Effector memory CD8-positive, alpha-beta T cell (primary cell): ENCODE data around the gene ARHGAP27.
"Not testable (repeated sequence)": the region's sequence is repeated elsewhere in the genome, so short reads cannot be mapped to it uniquely, and the experiment has no call there.

Experiments
- ATAC-seq: fragments of 150-1000 bp; cut with Tn5 transposase; replicated peaks from 2 replicates; pipeline ENCODE4 v1.10.0; 2021; ENCODE audit warnings: mild to moderate bottlenecking, moderate library complexity
- DNase-seq, 3 experiments: peaks; one replicate each; pipeline ENCODE4 v3.0.0; 2021
- H3K27ac Mint-ChIP-seq, 2 donors: one replicate each; pipeline ENCODE4 v1.8.0; 2022; ENCODE audit warnings: mild to moderate bottlenecking in 2 of 2, mixed read lengths in 2 of 2, moderate library complexity in 2 of 2
- H3K27me3 Mint-ChIP-seq, 2 donors: one replicate each; pipeline ENCODE4 v1.8.0; 2022; ENCODE audit warnings: mixed read lengths in 2 of 2
- H3K36me3 Mint-ChIP-seq: one replicate; pipeline ENCODE4 v1.8.0; 2022; ENCODE audit warnings: mild to moderate bottlenecking, moderate library complexity, mixed read lengths; ENCODE audit not compliant: insufficient read depth
- H3K4me1 Mint-ChIP-seq, 2 donors: one replicate each; pipeline ENCODE4 v1.8.0; 2022; ENCODE audit warnings: low read depth in 2 of 2, mixed read lengths in 2 of 2
- H3K4me3 Mint-ChIP-seq, 2 donors: one replicate each; pipeline ENCODE4 v1.8.0; 2022; ENCODE audit warnings: mild to moderate bottlenecking in 2 of 2, mixed read lengths in 2 of 2, moderate library complexity in 2 of 2
- H3K9me3 Mint-ChIP-seq, 2 donors: one replicate each; pipeline ENCODE4 v1.8.0; 2022; ENCODE audit warnings: mixed read lengths in 2 of 2

Gene ARHGAP27

GRCh38 chr17:45444301-45444700 lies 11.6 kb upstream of the ARHGAP27 start:
- peaks cover 6 to 11% of the 10 kb centered on the region in 2 donors for H3K4me1 Mint-ChIP-seq
- not testable (repeated sequence) for H3K9me3 Mint-ChIP-seq, H3K27me3 Mint-ChIP-seq, DNase-seq, H3K4me3 Mint-ChIP-seq, H3K27ac Mint-ChIP-seq, ATAC-seq
- H3K36me3 Mint-ChIP-seq: peaks cover 30% of the 10 kb centered on the region

- not testable (repeated sequence) for ATAC-seq, H3K27ac Mint-ChIP-seq, H3K27me3 Mint-ChIP-seq, H3K9me3 Mint-ChIP-seq, DNase-seq, H3K4me3 Mint-ChIP-seq
- Mint-ChIP-seq H3K36me3 (peaks cover 30% of the 10 kb centered on the region), H3K4me1 (peaks cover 6 to 11% of the 10 kb centered on the region in 2 donors)
Observed at GRCh38 chr17:45443371-45444260, 10.9 kb upstream of the ARHGAP27 start.

- Mint-ChIP-seq H3K4me3 (no peak overlapping the region), H3K36me3 (peaks cover 28% of the 10 kb centered on the region), H3K9me3 (no peaks in the 10 kb centered on the region), H3K27me3 (no peaks in the 10 kb centered on the region), H3K4me1 (peaks cover 6 to 11% of the 10 kb centered on the region in 2 donors), H3K27ac (peak overlapping the region; percentile 76 to 82)
- no peak for DNase-seq
- ATAC-seq: no peak
Observed at GRCh38 chr17:45441526-45442310, 9.0 kb upstream of the ARHGAP27 start.

- H3K36me3 Mint-ChIP-seq: peaks cover 31% of the 10 kb centered on the region
- ATAC-seq: not testable (repeated sequence)
Observed at GRCh38 chr17:45440839-45441515, 8.3 kb upstream of the ARHGAP27 start.

GRCh38 chr17:45440161-45440778 lies 7.6 kb upstream of the ARHGAP27 start:
- peaks cover 0 to 7% of the 10 kb centered on the region in 2 donors for H3K4me1 Mint-ChIP-seq
- H3K4me3 Mint-ChIP-seq: no peak overlapping the region
- no peak for ATAC-seq
- DNase-seq: no peak
- H3K27me3 Mint-ChIP-seq: no peaks in the 10 kb centered on the region
- no peaks in the 10 kb centered on the region for H3K9me3 Mint-ChIP-seq
- H3K36me3 Mint-ChIP-seq: peaks cover 27% of the 10 kb centered on the region
- peak overlapping the region in 1 of 2 donors; percentile 82 for H3K27ac Mint-ChIP-seq

More at GRCh38 chr17:45440839-45441515, 8.3 kb upstream of the ARHGAP27 start:
- not testable (repeated sequence) for H3K4me1 Mint-ChIP-seq, H3K4me3 Mint-ChIP-seq, H3K27me3 Mint-ChIP-seq, DNase-seq, H3K9me3 Mint-ChIP-seq
- peak overlapping the region; percentile 76 to 82 for H3K27ac Mint-ChIP-seq

GRCh38 chr17:45438931-45439610 lies 6.4 kb upstream of the ARHGAP27 start:
- ATAC-seq (no peak), DNase-seq (no peak)
- Mint-ChIP-seq H3K9me3 (no peaks in the 10 kb centered on the region), H3K27ac (no peak overlapping the region), H3K36me3 (peaks cover 22% of the 10 kb centered on the region), H3K4me1 (peaks cover 0 to 2% of the 10 kb centered on the region in 2 donors), H3K4me3 (no peak overlapping the region), H3K27me3 (no peaks in the 10 kb centered on the region)

GRCh38 chr17:45437465-45438283 lies 5.0 kb upstream of the ARHGAP27 start:
- H3K36me3 Mint-ChIP-seq: peaks cover 22% of the 10 kb centered on the region
- no peak overlapping the region for H3K4me3 Mint-ChIP-seq
- H3K4me1 Mint-ChIP-seq: peaks cover 0 to 5% of the 10 kb centered on the region in 2 donors
- no peaks in the 10 kb centered on the region for H3K9me3 Mint-ChIP-seq
- ATAC-seq (no peak), DNase-seq (no peak)
- H3K27ac Mint-ChIP-seq: no peak overlapping the region
- H3K27me3 Mint-ChIP-seq: no peaks in the 10 kb centered on the region

- Mint-ChIP-seq H3K27me3 (no peaks in the 10 kb centered on the region), H3K36me3 (peaks cover 19% of the 10 kb centered on the region), H3K27ac (peak overlapping the region in 1 of 2 donors; percentile 26), H3K4me3 (no peak overlapping the region), H3K9me3 (no peaks in the 10 kb centered on the region), H3K4me1 (peaks cover 0 to 8% of the 10 kb centered on the region in 2 donors)
- DNase-seq (no peak), ATAC-seq (no peak)
Observed at GRCh38 chr17:45436625-45437464, 4.2 kb upstream of the ARHGAP27 start.

GRCh38 chr17:45436161-45436560 lies 3.5 kb upstream of the ARHGAP27 start:
- Mint-ChIP-seq H3K4me1 (peaks cover 2 to 9% of the 10 kb centered on the region in 2 donors), H3K27ac (peak overlapping the region in 1 of 2 donors; percentile 26), H3K4me3 (no peak overlapping the region), H3K36me3 (peaks cover 20% of the 10 kb centered on the region), H3K9me3 (no peaks in the 10 kb centered on the region), H3K27me3 (no peaks in the 10 kb centered on the region)
- no peak for DNase-seq
- no peak for ATAC-seq

- H3K27ac Mint-ChIP-seq: peak overlapping the region; percentile 38 to 41
- H3K4me3 Mint-ChIP-seq: no peak overlapping the region
- DNase-seq (no peak), ATAC-seq (no peak)
- peaks cover 23% of the 10 kb centered on the region for H3K36me3 Mint-ChIP-seq
- H3K4me1 Mint-ChIP-seq: peaks cover 9 to 14% of the 10 kb centered on the region in 2 donors
- H3K9me3 Mint-ChIP-seq: no peaks in the 10 kb centered on the region
- no peaks in the 10 kb centered on the region for H3K27me3 Mint-ChIP-seq
Observed at GRCh38 chr17:45435481-45435880, 2.8 kb upstream of the ARHGAP27 start.

GRCh38 chr17:45433159-45433535 lies 477 bp upstream of the ARHGAP27 start:
- ATAC-seq (no peak), DNase-seq (no peak)
- Mint-ChIP-seq H3K9me3 (no peaks in the 10 kb centered on the region), H3K27ac (peak overlapping the region in 1 of 2 donors; percentile 69), H3K27me3 (no peaks in the 10 kb centered on the region), H3K4me1 (peaks cover 14 to 21% of the 10 kb centered on the region in 2 donors), H3K36me3 (peaks cover 17% of the 10 kb centered on the region), H3K4me3 (peak overlapping the region; percentile 84 to 92)
